ENCODE measurements around the gene DESI1.

The DESI1 gene

DNA sequence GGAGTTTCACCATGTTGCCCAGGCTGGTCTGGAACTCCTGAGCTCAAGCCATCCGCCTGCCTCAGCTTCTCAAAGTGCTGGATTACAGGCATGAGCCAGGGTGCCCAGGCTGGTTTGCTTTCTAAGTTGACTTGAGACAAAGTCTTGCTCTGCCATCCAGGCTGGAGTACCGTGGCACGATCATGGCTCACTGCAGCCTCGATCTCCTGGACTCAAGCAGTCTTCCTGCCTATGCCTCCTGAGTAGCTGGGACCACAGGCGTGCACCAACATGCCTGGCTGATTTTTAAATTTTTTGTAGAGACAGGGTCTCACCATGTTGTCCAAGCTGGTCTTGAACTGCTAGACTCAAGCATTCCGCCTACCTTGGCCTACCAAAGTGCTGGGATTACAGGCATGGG is 36.9 kb upstream of the DESI1 start:
- no peak for TF ChIP-seq EZH2phosphoT487 (conservative IDR thresholded peaks at IDR 0.05; ENCODE audit: low read length)
- TF ChIP-seq, protein P1, sequence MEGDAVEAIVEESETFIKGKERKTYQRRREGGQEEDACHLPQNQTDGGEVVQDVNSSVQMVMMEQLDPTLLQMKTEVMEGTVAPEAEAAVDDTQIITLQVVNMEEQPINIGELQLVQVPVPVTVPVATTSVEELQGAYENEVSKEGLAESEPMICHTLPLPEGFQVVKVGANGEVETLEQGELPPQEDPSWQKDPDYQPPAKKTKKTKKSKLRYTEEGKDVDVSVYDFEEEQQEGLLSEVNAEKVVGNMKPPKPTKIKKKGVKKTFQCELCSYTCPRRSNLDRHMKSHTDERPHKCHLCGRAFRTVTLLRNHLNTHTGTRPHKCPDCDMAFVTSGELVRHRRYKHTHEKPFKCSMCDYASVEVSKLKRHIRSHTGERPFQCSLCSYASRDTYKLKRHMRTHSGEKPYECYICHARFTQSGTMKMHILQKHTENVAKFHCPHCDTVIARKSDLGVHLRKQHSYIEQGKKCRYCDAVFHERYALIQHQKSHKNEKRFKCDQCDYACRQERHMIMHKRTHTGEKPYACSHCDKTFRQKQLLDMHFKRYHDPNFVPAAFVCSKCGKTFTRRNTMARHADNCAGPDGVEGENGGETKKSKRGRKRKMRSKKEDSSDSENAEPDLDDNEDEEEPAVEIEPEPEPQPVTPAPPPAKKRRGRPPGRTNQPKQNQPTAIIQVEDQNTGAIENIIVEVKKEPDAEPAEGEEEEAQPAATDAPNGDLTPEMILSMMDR (IDR thresholded peaks at IDR 0.05; ENCODE audit: insufficient read depth, low read length, poor library complexity, severe bottlenecking): no peak
- H3K27ac ChIP-seq (ENCODE audit: low read depth, low read length): no peak overlapping the region
- no peaks in the 10 kb centered on the region for H3K79me2 ChIP-seq (ENCODE audit: insufficient read depth, low read length)
- no peak overlapping the region for H3K4me3 ChIP-seq (ENCODE audit: insufficient read depth, low read length, poor library complexity, severe bottlenecking)
- H3K9me2 ChIP-seq (replicated peaks; ENCODE audit: insufficient read depth, low read length): no peaks in the 10 kb centered on the region
- no peaks in the 10 kb centered on the region for H3K9me3 ChIP-seq (ENCODE audit: insufficient read depth, low read length)
- H3K4me2 ChIP-seq (ENCODE audit: low read depth, low read length, poor library complexity, severe bottlenecking): no peak overlapping the region
- no peak overlapping the region for H3K9ac ChIP-seq (ENCODE audit: low read length)
- H2AFZ ChIP-seq (ENCODE audit: low read depth, low read length, severe bottlenecking): no peak overlapping the region
- H3F3A ChIP-seq (ENCODE audit: insufficient read depth): peaks cover 12% of the 10 kb centered on the region; the same call in 1 of the 2 replicates
- no peaks in the 10 kb centered on the region for H4K20me1 ChIP-seq (ENCODE audit: low read depth, low read length)
- H3K27me3 ChIP-seq (ENCODE audit: low read length): no peaks in the 10 kb centered on the region
- H3K36me3 ChIP-seq (ENCODE audit: low read length): peaks cover 45% of the 10 kb centered on the region

DNA sequence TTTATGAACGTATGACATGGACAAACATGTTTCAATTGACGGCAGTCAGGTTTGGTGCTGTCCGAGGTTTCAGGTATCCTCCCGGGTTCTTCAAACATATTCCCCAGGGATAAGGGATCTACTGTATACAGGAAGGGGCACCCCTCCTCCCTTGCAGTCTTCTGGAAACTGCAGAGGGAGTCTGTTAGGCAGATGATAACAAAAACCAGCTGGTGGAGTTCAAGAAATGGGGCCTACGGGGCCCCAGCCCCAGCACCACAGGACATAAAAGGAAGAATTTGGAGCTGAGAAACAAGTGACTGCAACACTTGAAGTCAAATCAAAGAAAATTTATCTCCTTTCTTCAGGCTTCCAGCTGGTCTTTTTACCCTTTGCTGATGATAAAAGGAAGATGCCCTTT is 35.7 kb upstream of the DESI1 start:
- no peak overlapping the region for H3K9ac ChIP-seq (ENCODE audit: low read length)
- peaks cover 12% of the 10 kb centered on the region; the same call in 1 of the 2 replicates for H3F3A ChIP-seq (ENCODE audit: insufficient read depth)
- H2AFZ ChIP-seq (ENCODE audit: low read depth, low read length, severe bottlenecking): no peak overlapping the region
- H3K79me2 ChIP-seq (ENCODE audit: insufficient read depth, low read length): no peaks in the 10 kb centered on the region
- no peaks in the 10 kb centered on the region for H3K9me3 ChIP-seq (ENCODE audit: insufficient read depth, low read length)
- H3K27me3 ChIP-seq (ENCODE audit: low read length): no peaks in the 10 kb centered on the region
- TF ChIP-seq, protein P1 (IDR thresholded peaks at IDR 0.05; ENCODE audit: insufficient read depth, low read length, poor library complexity, severe bottlenecking): no peak
- no peak for TF ChIP-seq EZH2phosphoT487 (conservative IDR thresholded peaks at IDR 0.05; ENCODE audit: low read length)
- peaks cover 41% of the 10 kb centered on the region for H3K36me3 ChIP-seq (ENCODE audit: low read length)
- H3K9me2 ChIP-seq (replicated peaks; ENCODE audit: insufficient read depth, low read length): no peaks in the 10 kb centered on the region
- no peaks in the 10 kb centered on the region for H4K20me1 ChIP-seq (ENCODE audit: low read depth, low read length)
- no peak overlapping the region for H3K4me2 ChIP-seq (ENCODE audit: low read depth, low read length, poor library complexity, severe bottlenecking)
- H3K4me3 ChIP-seq (ENCODE audit: insufficient read depth, low read length, poor library complexity, severe bottlenecking): no peak overlapping the region
- no peak overlapping the region for H3K27ac ChIP-seq (ENCODE audit: low read depth, low read length)

DNA sequence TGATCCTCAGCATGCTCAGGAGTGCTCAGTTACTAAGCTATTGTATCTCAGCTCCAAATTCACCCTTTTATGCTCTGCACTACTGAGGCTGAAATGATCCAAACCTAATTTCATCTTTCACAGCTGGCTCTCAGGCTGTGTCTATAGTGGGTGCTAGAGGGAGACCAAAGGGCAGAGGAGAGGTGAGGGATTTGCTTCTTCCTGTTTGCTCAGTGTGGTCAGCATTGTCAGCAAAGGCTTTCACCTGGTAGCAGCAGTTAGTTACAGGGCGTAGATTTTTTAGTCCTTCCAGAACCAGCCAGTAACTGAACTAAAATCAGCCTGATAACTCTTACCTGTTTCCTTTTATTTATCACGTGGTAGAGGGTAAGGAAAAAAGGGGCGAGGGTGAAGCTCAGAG is 33.5 kb upstream of the DESI1 start:
- Histone ChIP-seq H3K9me3 (ENCODE audit: insufficient read depth, low read length) (no peaks in the 10 kb centered on the region), H3K9me2 (replicated peaks; ENCODE audit: insufficient read depth, low read length) (no peaks in the 10 kb centered on the region), H3K4me3 (ENCODE audit: insufficient read depth, low read length, poor library complexity, severe bottlenecking) (no peak overlapping the region), H2AFZ (ENCODE audit: low read depth, low read length, severe bottlenecking) (no peak overlapping the region), H3K79me2 (ENCODE audit: insufficient read depth, low read length) (0 out of 2 replicates have a peak, but pooled peaks cover 5% of the 10 kb centered on the region), H3K27me3 (ENCODE audit: low read length) (no peaks in the 10 kb centered on the region), H3K9ac (ENCODE audit: low read length) (no peak overlapping the region), H3K27ac (ENCODE audit: low read depth, low read length) (no peak overlapping the region), H3K36me3 (ENCODE audit: low read length) (peaks cover 34% of the 10 kb centered on the region), H4K20me1 (ENCODE audit: low read depth, low read length) (no peaks in the 10 kb centered on the region), H3F3A (ENCODE audit: insufficient read depth) (no peaks in the 10 kb centered on the region), H3K4me2 (ENCODE audit: low read depth, low read length, poor library complexity, severe bottlenecking) (no peak overlapping the region)
- no peak for TF ChIP-seq EZH2phosphoT487 (conservative IDR thresholded peaks at IDR 0.05; ENCODE audit: low read length)
- TF ChIP-seq, protein P1 (IDR thresholded peaks at IDR 0.05; ENCODE audit: insufficient read depth, low read length, poor library complexity, severe bottlenecking): no peak
